Skeletal muscle satellite cell (primary cell): ENCODE results near the gene GCKR.
"Not testable (repeated sequence)": the region's sequence is repeated elsewhere in the genome, so short reads cannot be mapped to it uniquely, and the experiment has no call there.

Experiments used
- H3K27me3 ChIP-seq: 2 replicates; pipeline ENCODE4 v1.7.0; 2013; ENCODE audit warnings: low read length; ENCODE audit not compliant: control insufficient read depth, insufficient read depth
- H3K36me3 ChIP-seq: 2 replicates; pipeline ENCODE4 v1.7.0; 2013; ENCODE audit warnings: mild to moderate bottlenecking, control low read depth, low read length; ENCODE audit not compliant: insufficient read depth
- H3K4me1 ChIP-seq: 2 replicates; pipeline ENCODE4 v1.7.0; 2013; ENCODE audit warnings: low read length; ENCODE audit not compliant: control insufficient read depth, insufficient read depth
- H3K4me2 ChIP-seq: 2 replicates; pipeline ENCODE4 v1.7.0; 2013; ENCODE audit warnings: mild to moderate bottlenecking, low read length
- H3K4me3 ChIP-seq: 2 replicates; pipeline ENCODE4 v1.7.0; 2013; ENCODE audit warnings: low read length
- H3K9ac ChIP-seq: 2 replicates; pipeline ENCODE4 v1.7.0; 2013; ENCODE audit warnings: mild to moderate bottlenecking, low read depth, low read length, moderate library complexity
- H3K9me3 ChIP-seq: replicated peaks from 2 replicates; pipeline ENCODE4 v1.7.0; 2013; ENCODE audit warnings: mild to moderate bottlenecking, control low read depth, low read length

The GCKR gene

GRCh38 chr2:27518113-27518781, 21.6 kb downstream of the GCKR start:
- Histone ChIP-seq H3K4me1 (no peaks in the 10 kb centered on the region), H3K9me3 (no peaks in the 10 kb centered on the region), H3K36me3 (no peaks in the 10 kb centered on the region), H3K4me2 (no peak overlapping the region), H3K4me3 (no peak overlapping the region), H3K9ac (no peak overlapping the region), H3K27me3 (peaks cover 4% of the 10 kb centered on the region)

GRCh38 chr2:27518782-27519113, 22.1 kb downstream of the GCKR start:
- Histone ChIP-seq H3K27me3 (peaks cover 4% of the 10 kb centered on the region), H3K4me1 (no peaks in the 10 kb centered on the region), H3K4me2 (no peak overlapping the region), H3K9me3 (no peaks in the 10 kb centered on the region), H3K9ac (no peak overlapping the region), H3K4me3 (no peak overlapping the region), H3K36me3 (no peaks in the 10 kb centered on the region)

DNA sequence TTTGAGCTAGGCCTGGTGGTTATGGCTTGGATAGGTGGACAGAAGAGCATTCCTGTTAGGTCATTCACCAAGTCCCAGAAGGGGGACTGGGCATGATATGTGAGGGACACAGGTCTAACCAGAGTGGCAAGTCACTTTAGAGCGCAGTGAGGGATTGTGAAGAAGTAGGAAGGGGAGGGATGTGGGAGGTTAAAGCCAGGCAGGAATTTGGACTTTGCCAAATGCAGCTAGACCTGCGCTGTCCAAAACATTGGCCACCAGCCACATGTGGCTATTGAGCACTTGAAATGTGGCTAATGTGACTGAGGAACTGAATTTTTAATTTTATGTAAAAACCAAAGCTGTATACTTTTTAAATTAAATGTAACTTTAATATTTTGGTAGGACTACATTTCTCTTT, 23.7 kb downstream of the GCKR start:
- no peaks in the 10 kb centered on the region for H3K4me1 ChIP-seq
- no peak overlapping the region for H3K9ac ChIP-seq
- no peak overlapping the region for H3K4me2 ChIP-seq
- H3K36me3 ChIP-seq, result no peaks in the 10 kb centered on the region
- no peaks in the 10 kb centered on the region for H3K9me3 ChIP-seq
- H3K27me3 ChIP-seq, result no peaks in the 10 kb centered on the region
- H3K4me3 ChIP-seq, result no peak overlapping the region

DNA sequence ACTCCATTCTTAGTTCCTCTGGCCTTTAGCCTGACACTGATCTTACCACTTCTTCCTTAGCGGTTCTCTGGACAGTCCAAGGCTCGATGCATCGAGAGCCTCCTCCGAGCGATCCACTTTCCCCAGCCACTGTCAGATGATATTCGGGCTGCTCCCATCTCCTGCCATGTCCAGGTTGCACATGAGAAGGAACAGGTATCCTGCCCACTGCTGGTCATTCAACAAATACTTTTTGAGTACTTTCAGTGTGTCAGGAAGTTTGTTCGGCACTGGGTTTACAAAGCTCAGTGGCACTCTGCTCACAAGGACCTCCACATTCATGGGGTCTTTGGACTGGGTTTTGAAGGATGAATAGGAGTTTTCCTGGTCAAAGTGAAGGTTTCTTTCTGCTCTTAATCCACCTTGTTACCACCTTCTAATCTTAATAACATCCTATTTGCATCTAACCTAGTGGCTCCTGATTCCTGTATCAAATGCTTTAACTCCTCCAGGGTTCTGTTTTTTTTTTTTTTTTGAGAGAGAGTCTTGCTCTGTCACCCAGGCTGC, 25.8 kb downstream of the GCKR start:
- Histone ChIP-seq H3K27me3 (no peaks in the 10 kb centered on the region), H3K9me3 (no peaks in the 10 kb centered on the region), H3K36me3 (no peaks in the 10 kb centered on the region), H3K4me3 (no peak overlapping the region), H3K4me2 (no peak overlapping the region), H3K9ac (no peak overlapping the region), H3K4me1 (no peaks in the 10 kb centered on the region)

- H3K9ac ChIP-seq, result no peak overlapping the region
- H3K36me3 ChIP-seq, result no peaks in the 10 kb centered on the region
These were observed 30.5 kb downstream of the GCKR start for GRCh38 chr2:27527182-27527581.

GRCh38 chr2:27531983-27532382, 35.3 kb downstream of the GCKR start:
- Histone ChIP-seq H3K4me2 (no peak overlapping the region), H3K4me3 (no peak overlapping the region), H3K36me3 (no peaks in the 10 kb centered on the region), H3K4me1 (no peaks in the 10 kb centered on the region), H3K27me3 (peaks cover 3% of the 10 kb centered on the region), H3K9me3 (no peaks in the 10 kb centered on the region), H3K9ac (no peak overlapping the region)

More at GRCh38 chr2:27527182-27527581, 30.5 kb downstream of the GCKR start:
- Histone ChIP-seq H3K4me1 (no peaks in the 10 kb centered on the region), H3K9me3 (no peaks in the 10 kb centered on the region), H3K4me2 (no peak overlapping the region), H3K4me3 (no peak overlapping the region), H3K27me3 (peaks cover 2% of the 10 kb centered on the region)

GRCh38 chr2:27537287-27537686, 40.6 kb downstream of the GCKR start:
- no peak overlapping the region for H3K4me2 ChIP-seq
- H3K9me3 ChIP-seq, result no peaks in the 10 kb centered on the region
- H3K4me3 ChIP-seq, result no peak overlapping the region
- peaks cover 14% of the 10 kb centered on the region for H3K27me3 ChIP-seq
- H3K9ac ChIP-seq, result no peak overlapping the region
- H3K36me3 ChIP-seq, result no peaks in the 10 kb centered on the region
- H3K4me1 ChIP-seq, result no peaks in the 10 kb centered on the region

GRCh38 chr2:27538839-27539450, 42.3 kb downstream of the GCKR start:
- H3K36me3 ChIP-seq, H3K9me3 ChIP-seq, H3K4me2 ChIP-seq, H3K9ac ChIP-seq, H3K4me1 ChIP-seq, H3K4me3 ChIP-seq: not testable (repeated sequence)
- peaks cover 14% of the 10 kb centered on the region for H3K27me3 ChIP-seq

GRCh38 chr2:27539649-27540048, 43.0 kb downstream of the GCKR start:
- peaks cover 14% of the 10 kb centered on the region for H3K27me3 ChIP-seq

DNA sequence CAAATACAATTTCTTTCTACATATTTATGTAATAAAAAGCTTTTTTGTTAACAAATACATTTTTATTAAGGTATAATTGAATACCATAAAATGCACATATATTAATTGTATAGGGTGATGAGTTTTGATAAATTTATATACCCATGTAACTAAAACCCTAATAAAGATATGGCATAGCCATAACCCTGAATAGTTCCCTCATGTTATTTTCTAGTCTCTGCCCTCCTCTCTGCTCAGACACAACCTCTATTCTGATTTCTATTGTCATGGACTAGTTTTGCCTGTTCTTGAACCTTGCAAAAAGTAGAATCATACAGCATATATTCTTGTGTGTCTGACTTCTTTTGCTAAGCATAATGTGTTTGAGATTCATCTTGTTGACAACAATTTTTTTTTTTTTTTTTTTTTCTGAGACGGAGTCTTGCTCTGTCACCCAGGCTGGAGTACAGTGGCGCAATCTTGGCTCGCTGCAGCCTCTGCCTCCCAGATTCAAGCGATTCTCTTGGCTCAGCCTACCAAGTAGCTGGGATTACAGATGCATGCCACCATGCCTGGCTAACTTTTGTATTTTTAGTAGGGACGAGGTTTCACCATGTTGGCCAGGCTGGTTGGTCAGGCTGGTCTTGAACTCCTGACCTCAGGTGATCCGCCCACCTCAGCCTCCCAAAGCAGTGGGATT, 47.6 kb downstream of the GCKR start:
- H3K4me3 ChIP-seq, result no peak overlapping the region
- no peaks in the 10 kb centered on the region for H3K4me1 ChIP-seq
- no peaks in the 10 kb centered on the region for H3K36me3 ChIP-seq
- no peak overlapping the region for H3K9ac ChIP-seq
- H3K27me3 ChIP-seq, result no peaks in the 10 kb centered on the region
- no peak overlapping the region for H3K4me2 ChIP-seq
- no peaks in the 10 kb centered on the region for H3K9me3 ChIP-seq

More at GRCh38 chr2:27539649-27540048, 43.0 kb downstream of the GCKR start:
- H3K4me3 ChIP-seq, H3K4me1 ChIP-seq, H3K36me3 ChIP-seq, H3K9ac ChIP-seq, H3K9me3 ChIP-seq, H3K4me2 ChIP-seq: not testable (repeated sequence)

GRCh38 chr2:27545348-27546141, 48.9 kb downstream of the GCKR start:
- no peak overlapping the region for H3K4me2 ChIP-seq
- H3K36me3 ChIP-seq, result no peaks in the 10 kb centered on the region
- no peaks in the 10 kb centered on the region for H3K9me3 ChIP-seq
- no peaks in the 10 kb centered on the region for H3K4me1 ChIP-seq
- no peak overlapping the region for H3K9ac ChIP-seq
- no peak overlapping the region for H3K4me3 ChIP-seq
- no peaks in the 10 kb centered on the region for H3K27me3 ChIP-seq
